GM12878 (cell line): ENCODE results near the gene RNF175.

ENCODE experiments used
- PAX8 ChIP-seq: fragments of 450-650 bp; IDR thresholded peaks from 2 replicates; pipeline ENCODE4 v1.6.1; 2017; ENCODE audit warnings: mild to moderate bottlenecking, moderate library complexity
- RFX5 ChIP-seq: IDR thresholded peaks from 2 replicates; pipeline ENCODE4 v1.6.1; 2011; ENCODE audit warnings: low read depth, low read length, improper control_type of control experiment
- TF ChIP-seq, protein P1 (sequence below), 3 experiments: IDR thresholded peaks in 2 of 3; conservative IDR thresholded peaks in 1 of 3; 2 replicates each; pipeline ENCODE4 v1.5.1; 2011; ENCODE audit warnings: low read depth in 3 of 3, low read length in 3 of 3, mild to moderate bottlenecking in 3 of 3, control low read depth in 2 of 3, moderate library complexity in 2 of 3, inconsistent platforms in 1 of 3, mixed read lengths in 1 of 3; ENCODE audit not compliant: control insufficient read depth in 2 of 3, insufficient read depth in 1 of 3; ENCODE audit errors: extremely low read depth in 1 of 3

GRCh38 chr4:153771046-153771445 is 11.2 kb upstream of the RNF175 start:
- no peak for TF ChIP-seq RFX5
- TF ChIP-seq, protein P1, sequence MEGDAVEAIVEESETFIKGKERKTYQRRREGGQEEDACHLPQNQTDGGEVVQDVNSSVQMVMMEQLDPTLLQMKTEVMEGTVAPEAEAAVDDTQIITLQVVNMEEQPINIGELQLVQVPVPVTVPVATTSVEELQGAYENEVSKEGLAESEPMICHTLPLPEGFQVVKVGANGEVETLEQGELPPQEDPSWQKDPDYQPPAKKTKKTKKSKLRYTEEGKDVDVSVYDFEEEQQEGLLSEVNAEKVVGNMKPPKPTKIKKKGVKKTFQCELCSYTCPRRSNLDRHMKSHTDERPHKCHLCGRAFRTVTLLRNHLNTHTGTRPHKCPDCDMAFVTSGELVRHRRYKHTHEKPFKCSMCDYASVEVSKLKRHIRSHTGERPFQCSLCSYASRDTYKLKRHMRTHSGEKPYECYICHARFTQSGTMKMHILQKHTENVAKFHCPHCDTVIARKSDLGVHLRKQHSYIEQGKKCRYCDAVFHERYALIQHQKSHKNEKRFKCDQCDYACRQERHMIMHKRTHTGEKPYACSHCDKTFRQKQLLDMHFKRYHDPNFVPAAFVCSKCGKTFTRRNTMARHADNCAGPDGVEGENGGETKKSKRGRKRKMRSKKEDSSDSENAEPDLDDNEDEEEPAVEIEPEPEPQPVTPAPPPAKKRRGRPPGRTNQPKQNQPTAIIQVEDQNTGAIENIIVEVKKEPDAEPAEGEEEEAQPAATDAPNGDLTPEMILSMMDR (IDR thresholded peaks at IDR 0.05 in 2 of 3, conservative IDR thresholded peaks at IDR 0.05 in 1 of 3; ENCODE audit: control insufficient read depth in 2 of 3, extremely low read depth in 1 of 3, insufficient read depth in 1 of 3, low read depth in 3 of 3, low read length in 3 of 3) = no peak
- no peak for TF ChIP-seq PAX8
